DMS 273 (cell line): ENCODE data around the gene TNFSF12.
A peak's percentile ranks its signal among the peaks of the same experiment; 100 is the strongest.

Experiments used
- DNase-seq: peaks from one replicate; lab custom pipeline; 2025; ENCODE audit not compliant: unreplicated experiment; lab: John Stamatoyannopoulos, UW

TNFSF12 gene

DNA sequence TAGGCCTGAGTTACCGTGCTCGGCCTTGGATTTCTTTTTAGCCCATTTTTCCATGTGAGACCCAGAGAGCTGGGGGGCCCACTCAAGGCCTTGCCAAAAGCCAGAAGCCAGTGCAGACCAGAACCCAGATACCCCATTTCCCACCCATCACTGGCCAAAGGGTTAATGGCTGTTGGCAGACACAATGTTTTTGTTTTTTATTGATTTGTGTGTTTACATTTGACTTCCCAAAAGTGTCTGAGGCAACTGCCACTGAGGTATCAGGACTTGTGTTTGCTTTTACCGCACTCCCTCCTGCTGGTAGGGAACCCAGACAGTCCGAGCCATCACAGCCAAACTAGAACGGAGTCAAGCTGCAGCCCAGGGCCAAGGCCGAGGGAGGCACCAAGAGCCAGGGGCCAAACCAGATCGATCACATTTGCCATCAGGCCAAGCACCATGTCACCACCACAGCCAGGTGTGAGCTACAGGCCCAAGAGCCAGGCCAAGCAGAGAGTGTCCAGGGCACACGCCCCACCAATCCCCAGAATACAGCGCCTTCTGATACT is 7.7 kb upstream of the TNFSF12 start:
- DNase-seq = no peak

DNA sequence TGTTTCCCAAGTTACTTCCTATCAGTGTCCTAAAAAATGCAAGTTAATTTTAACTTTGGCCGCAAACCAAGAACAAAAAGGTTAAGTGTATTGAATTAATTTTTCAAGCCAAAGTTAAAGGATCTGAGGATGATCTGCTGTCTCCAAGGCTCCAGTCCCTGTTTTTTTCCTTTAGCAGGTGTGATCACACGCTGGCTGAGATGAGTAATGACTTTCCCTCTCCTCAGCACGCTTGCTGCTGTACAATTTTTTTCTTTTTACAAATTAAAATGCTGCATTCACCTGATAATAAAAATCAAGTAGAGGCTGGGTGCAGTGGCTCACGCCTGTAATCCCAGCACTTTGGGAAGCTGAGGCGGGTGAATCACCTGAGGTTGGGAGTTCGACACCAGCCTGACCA is 3.9 kb upstream of the TNFSF12 start:
- no peak for DNase-seq

DNA sequence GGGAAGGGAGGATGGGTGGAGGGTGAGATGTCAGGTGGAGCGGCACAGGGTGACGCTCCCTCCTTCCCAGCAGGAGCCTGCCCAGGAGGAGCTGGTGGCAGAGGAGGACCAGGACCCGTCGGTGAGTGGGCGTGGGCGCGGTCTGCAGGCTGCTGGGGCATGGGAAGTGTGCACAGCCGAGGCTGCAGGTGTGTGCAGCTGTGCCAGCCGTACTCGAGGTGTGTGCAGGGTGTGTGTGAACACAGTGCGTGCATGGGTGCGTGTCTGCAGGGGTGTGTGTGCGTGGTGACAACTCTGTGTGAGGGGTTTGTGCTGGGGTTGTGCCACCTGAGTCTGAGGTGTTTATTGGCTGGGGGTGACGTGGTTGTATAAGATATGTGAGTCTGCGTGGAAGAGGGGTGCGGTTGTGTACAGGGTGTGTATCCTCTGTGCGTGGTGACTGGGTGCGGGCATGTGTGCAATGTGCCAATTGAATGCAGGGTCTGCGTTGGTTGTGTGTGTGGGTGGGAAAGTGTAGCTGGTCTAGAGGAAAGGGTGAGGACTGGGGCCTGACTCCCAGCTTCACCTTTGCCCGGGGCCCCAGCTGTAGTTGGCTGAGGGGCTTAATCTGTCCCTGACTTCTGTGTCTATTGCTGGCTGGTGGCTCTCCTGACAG is 670 bp downstream of the TNFSF12 start:
- no peak for DNase-seq

DNA sequence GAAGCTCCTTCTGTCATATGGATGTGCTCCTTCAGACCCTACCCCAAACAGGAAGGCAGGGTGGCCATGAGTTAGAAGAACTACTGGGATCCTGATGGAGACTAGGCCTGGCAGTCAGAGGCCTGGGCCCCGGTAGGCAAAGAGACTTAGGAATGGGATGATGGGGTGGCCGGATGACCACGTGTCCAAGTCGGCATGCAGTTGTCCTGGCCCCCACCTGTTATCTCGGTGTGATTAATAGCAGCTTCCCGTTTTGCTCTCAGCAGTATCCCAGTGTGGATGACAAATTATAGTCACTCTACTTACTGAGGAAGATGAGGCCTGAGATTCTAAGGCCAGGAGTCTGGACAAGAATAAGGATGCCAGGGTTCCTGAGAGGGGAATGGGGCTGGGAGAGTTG is 1.5 kb downstream of the TNFSF12 start:
- DNase-seq = no peak

DNA sequence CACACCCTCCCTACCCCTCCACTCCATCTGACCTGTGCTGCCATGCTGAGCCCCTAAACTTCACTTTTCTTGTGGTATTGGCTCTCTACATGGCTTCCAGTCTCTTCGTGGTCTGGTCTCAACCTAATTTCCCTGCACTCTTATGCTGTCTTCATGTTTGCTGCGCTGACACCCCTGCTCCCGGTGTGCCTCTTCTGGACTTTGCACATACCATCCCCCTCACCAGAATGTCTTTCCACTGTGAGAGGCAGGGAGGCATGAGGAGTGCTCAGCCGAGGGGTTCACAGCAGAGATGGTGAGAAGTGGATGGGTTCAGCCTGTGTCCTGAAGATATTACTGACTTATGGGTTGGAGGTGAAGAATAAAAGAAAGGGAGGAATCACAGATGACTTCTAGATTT is 2.5 kb downstream of the TNFSF12 start:
- DNase-seq = no peak

DNA sequence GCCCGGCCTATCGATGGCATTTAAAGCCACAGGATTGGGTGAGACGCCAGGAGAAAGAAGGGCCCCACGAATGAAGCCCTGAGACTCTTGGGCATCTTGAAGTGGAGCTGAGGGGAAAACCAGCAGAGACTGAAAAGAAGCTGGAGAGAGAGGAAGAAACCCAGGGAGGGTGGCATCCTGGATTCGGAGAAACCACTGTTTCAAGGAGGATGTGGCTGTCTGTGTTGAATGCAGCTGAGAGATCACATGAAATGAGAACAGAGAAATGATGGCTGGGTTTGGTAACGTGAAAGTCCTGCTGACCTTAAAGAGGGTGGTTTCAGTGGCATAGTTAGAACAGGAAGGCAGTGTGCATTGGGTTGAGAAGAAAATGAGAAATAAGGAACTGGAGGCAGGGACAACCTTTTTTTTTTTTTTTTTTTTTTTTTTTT is 3.8 kb downstream of the TNFSF12 start:
- DNase-seq = no peak

DNA sequence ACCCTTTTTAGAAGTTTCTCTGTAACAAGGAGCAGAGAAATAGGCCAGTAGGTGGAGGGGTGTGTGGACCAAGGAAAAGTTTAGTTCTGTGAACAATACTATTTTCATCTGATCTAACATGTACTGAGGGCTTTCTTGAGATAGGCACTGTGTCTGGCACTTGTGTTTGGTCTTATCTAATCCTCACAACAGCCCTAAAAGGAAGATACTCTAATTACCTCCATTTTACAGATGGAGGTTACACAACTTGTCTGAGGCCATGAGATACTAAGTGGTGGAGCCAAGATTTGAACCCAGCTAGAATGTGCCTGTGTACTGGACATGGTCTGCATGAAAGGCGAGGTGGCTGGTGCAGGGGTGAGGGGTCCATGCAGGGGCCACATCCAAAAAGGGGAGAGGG is 4.5 kb downstream of the TNFSF12 start:
- DNase-seq = no peak

DNA sequence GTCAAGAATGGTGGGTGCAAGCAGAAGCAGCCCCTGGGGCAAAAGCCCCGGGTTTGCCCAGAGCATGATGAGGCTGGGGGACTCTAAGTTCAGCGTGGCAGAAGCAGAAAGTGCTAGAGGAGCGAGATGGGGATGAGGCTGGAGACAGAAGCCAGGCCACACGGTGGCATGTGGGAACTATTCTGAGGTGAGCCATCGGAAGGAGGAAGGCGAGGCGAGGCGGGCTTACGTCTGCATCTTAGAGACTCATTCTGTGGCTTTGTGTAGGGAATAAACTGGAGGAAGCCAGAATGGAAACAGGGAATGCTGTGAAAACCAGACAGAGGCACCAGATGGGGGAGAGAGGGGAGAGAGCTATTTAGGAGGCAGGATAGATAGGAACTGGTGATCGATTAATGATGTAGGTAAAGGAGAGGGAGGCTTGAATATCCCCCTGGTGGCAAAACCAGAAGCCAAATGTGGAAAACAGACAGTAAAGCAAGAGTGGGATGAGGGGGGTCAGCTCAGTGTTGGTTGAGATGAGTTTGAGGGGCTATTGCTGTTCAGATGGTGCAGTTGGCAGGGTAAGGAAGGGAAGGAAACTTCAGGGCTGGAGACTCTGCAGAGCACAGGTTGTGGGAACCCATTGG is 6.6 kb downstream of the TNFSF12 start:
- DNase-seq = no peak

DNA sequence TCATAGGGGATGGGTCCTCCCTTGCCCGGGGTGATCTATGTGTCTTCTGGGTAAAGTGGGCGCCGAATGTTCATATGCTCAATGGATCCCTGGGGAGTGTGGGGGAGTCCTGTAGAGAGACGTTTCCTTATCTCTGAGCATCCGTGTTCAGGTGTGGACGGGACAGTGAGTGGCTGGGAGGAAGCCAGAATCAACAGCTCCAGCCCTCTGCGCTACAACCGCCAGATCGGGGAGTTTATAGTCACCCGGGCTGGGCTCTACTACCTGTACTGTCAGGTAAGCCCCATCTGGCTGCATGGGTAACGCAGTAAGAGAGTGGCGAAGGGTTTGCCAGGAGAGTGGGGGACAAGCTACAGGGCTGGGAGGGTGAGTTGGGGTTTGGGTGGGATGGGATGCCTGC is 7.8 kb downstream of the TNFSF12 start:
- DNase-seq = no peak

DNA sequence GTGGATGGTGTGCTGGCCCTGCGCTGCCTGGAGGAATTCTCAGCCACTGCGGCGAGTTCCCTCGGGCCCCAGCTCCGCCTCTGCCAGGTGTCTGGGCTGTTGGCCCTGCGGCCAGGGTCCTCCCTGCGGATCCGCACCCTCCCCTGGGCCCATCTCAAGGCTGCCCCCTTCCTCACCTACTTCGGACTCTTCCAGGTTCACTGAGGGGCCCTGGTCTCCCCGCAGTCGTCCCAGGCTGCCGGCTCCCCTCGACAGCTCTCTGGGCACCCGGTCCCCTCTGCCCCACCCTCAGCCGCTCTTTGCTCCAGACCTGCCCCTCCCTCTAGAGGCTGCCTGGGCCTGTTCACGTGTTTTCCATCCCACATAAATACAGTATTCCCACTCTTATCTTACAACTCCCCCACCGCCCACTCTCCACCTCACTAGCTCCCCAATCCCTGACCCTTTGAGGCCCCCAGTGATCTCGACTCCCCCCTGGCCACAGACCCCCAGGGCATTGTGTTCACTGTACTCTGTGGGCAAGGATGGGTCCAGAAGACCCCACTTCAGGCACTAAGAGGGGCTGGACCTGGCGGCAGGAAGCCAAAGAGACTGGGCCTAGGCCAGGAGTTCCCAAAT is 8.4 kb downstream of the TNFSF12 start:
- DNase-seq = no peak

DNA sequence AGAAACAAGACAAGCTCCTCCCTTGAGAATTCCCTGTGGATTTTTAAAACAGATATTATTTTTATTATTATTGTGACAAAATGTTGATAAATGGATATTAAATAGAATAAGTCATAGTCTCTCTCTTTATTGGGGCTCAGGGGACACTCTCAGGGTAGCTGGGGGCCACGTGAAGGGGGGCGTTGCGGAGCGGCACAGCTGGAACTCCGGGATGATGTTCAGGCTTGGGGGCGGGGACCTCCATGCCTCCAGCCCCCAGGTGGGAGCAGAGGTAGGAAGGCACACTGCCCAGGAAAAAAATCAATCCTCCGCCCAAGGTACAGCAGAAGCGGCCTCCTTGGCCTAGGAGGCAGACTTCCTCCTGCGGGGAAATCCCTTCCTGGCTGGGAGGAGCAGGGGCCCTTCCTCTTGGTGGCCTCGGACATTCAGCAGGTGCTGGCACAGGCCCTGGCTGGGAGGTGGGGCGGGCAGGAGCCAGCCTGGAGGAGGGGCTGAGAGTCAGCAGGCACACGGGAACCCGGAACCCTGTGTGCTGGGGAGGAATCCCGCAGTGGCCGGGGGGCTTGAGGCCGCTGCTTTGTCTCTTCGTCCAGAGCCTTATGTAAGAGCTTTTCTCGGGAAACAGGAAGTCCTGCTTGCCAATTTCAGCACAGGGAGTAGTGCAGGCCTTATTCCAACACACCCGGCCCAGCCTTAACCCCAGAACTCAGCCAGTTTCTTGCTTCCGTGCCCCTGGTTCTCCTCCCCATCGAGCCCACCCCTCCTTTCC is 9.1 kb downstream of the TNFSF12 start:
- peak; percentile 48 for DNase-seq

DNA sequence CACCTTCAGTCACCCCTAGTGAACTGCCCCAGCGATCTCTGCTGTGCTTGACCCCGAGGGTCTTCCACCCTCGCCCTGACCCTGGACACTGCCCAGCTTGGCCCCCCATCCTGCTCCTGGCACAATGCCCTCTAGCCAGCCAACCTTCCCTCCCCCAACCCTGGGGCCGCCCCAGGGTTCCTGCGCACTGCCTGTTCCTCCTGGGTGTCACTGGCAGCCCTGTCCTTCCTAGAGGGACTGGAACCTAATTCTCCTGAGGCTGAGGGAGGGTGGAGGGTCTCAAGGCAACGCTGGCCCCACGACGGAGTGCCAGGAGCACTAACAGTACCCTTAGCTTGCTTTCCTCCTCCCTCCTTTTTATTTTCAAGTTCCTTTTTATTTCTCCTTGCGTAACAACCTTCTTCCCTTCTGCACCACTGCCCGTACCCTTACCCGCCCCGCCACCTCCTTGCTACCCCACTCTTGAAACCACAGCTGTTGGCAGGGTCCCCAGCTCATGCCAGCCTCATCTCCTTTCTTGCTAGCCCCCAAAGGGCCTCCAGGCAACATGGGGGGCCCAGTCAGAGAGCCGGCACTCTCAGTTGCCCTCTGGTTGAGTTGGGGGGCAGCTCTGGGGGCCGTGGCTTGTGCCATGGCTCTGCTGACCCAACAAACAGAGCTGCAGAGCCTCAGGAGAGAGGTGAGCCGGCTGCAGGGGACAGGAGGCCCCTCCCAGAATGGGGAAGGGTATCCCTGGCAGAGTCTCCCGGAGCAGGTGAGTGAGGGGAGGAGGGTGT is 9.9 kb downstream of the TNFSF12 start, which contains the start of gene TNFSF13:
Gene TNFSF13 (plus strand): TSS at position 207 of the 776 bp plus-strand sequence. CDS start 290 bp downstream, at position 497.
- no peak for DNase-seq

DNA sequence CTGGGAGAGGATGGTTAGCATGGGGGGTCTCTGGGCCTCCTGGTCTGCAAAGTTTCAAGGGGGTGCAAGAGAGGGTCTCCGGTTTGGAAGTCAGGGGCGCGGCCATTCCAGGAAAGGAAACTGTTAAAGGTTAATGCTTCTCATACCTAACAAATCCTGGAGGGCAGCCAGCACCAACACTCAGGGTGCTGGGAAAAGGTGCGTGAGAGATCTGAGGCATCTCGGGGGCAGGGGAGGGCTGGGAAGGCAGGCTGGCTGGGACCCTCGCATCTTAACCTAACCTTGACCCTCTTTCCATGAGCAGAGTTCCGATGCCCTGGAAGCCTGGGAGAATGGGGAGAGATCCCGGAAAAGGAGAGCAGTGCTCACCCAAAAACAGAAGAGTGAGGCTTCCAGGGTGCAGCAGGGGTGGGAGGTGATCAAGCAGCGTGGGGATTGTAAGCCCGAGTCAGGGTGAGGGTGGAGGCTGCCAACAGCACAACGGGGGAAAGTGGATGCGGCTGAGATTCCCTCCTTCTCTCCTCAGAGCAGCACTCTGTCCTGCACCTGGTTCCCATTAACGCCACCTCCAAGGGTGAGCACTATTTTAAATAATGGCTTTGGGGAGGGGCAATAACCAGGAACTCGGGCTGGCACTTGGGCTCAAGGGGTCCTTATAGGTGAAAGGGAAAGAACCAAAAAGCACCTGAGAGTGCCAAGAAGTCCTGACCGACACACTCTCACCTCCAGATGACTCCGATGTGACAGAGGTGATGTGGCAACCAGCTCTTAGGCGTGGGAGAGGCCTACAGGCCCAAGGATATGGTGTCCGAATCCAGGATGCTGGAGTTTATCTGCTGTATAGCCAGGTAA is 10.7 kb downstream of the TNFSF12 start:
- DNase-seq = no peak

DNA sequence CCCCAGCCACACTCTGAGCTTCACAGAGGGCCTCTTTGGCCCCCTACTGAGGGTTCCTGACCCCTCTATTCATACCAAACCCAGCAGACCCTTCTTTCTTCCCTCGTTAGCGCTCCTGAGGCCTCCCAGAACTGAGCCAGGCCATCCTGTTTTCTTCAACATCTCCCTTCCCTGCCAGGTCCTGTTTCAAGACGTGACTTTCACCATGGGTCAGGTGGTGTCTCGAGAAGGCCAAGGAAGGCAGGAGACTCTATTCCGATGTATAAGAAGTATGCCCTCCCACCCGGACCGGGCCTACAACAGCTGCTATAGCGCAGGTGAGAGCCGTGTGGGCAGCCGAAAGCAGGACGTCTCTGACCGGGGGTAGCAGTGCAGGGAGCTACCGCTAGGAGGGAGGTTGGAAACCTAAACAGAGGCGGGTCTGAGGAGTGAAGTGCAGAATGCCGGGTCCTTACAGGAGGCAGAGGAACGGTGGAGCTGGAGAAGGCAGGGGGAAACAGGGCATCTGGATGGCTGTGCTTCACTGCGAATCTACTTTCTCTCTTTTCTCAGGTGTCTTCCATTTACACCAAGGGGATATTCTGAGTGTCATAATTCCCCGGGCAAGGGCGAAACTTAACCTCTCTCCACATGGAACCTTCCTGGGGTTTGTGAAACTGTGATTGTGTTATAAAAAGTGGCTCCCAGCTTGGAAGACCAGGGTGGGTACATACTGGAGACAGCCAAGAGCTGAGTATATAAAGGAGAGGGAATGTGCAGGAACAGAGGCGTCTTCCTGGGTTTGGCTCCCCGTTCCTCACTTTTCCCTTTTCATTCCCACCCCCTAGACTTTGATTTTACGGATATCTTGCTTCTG is 11.5 kb downstream of the TNFSF12 start:
- DNase-seq = peak; percentile 46

DNA sequence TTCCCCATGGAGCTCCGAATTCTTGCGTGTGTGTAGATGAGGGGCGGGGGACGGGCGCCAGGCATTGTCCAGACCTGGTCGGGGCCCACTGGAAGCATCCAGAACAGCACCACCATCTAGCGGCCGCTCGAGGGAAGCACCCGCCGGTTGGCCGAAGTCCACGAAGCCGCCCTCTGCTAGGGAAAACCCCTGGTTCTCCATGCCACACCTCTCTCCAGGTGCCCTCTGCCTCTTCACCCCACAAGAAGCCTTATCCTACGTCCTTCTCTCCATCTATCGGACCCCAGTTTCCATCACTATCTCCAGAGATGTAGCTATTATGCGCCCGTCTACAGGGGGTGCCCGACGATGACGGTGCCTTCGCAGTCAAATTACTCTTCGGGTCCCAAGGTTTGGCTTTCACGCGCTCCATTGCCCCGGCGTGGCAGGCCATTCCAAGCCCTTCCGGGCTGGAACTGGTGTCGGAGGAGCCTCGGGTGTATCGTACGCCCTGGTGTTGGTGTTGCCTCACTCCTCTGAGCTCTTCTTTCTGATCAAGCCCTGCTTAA is 12.2 kb downstream of the TNFSF12 start:
- DNase-seq = peak; percentile 90

DNA sequence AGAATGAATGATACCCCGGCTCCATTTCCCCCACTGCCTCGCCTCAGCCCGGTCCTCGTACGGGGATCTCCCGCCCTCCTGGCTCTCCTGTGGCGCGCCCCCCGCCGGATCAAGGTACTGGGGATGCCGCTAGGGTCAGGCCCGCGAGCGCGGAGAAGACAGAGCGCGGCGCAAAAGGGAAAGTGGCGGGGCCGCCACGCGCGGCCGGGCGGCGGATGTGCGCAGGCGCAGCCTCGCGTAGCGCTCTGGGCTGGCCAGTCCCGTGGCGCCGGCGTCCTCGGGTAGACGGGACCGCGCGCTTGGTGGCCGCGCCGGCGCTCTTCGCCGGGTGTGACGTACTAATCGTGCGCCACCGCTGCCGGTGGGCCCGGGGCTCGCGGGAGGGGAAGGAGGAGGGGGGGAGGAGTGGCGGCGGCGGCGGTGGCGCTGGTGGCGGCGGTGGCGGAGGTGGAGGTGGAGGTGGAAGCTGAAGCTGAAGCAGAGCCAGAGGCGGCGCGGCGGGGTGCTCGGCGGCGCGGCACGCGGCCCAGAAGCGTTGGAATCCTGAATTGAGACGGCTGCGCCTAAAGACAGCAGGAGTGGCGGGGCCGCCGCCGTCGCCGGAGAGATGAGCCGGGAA is 12.8 kb downstream of the TNFSF12 start, which contains the start of gene SENP3:
Gene SENP3 (plus strand): TSS at position 331 of the 619 bp plus-strand sequence. CDS start 1,158 bp downstream, outside the sequence.
- DNase-seq = peak; percentile 94

DNA sequence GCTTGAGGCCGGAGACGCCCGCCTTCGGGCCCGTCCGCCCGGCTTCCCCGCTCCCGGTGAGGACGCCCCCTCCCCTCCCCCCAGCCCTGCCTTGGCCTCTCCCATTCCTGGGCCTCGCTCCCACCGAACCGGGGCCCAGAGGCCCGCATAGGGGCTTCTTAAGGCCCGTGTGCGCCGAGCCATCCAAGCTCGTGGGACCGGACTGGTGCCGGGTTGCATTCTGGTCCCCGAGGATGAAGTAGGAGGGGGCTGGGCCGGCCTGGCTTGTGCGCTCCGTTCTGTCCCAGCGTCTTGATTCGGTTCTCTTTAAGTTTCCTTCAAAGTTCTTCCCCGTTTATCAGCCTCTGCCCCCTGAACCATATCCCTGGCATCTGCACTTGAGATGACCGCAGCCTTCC is 13.3 kb downstream of the TNFSF12 start:
- peak; percentile 52 for DNase-seq
